Hepatocyte (in vitro differentiated cells): Measurements from ENCODE around the gene TBCD.

ENCODE experiments used
- CTCF ChIP-seq: fragments of 200-600 bp; sonication (generic); IDR thresholded peaks from 2 replicates; pipeline ENCODE4 v1.5.1; 2016; ENCODE audit warnings: antibody characterized with exemption, mild to moderate bottlenecking; ENCODE audit not compliant: poor library complexity
- EZH2 ChIP-seq: fragments of 200-600 bp; sonication (generic); IDR thresholded peaks from 2 replicates; pipeline ENCODE4 v1.6.1; 2016; ENCODE audit warnings: antibody characterized with exemption, mild to moderate bottlenecking, borderline replicate concordance
- EZH2phosphoT487 ChIP-seq: fragments of 200-600 bp; sonication (generic); IDR thresholded peaks from one replicate; pipeline ENCODE4 v1.6.1; 2018; ENCODE audit warnings: antibody characterized with exemption, mild to moderate bottlenecking, low read depth, moderate library complexity; ENCODE audit not compliant: unreplicated experiment, severe bottlenecking

- no peak for TF ChIP-seq CTCF
- TF ChIP-seq EZH2 = no peak
- no peak for TF ChIP-seq EZH2phosphoT487
These were observed 191.5 kb downstream of the TBCD start for GRCh38 chr17:82943339-82943738.
